Stimulated activated CD4-positive, alpha-beta T cell treated with anti-CD3 and anti-CD28 coated beads, TNF-alpha, amount 100 ng/mL, for 1 hour (primary cell): ENCODE measurements around the gene TKTL2.
A peak's percentile ranks its signal among the peaks of the same experiment; 100 is the strongest.

Experiments
- DNase-seq, 3 donors: peaks; one replicate each; pipeline ENCODE4 v3.0.0-alpha.2; 2020; ENCODE audit warnings: low read depth in 3 of 3, low spot score in 1 of 3

TKTL2 gene, protein sequence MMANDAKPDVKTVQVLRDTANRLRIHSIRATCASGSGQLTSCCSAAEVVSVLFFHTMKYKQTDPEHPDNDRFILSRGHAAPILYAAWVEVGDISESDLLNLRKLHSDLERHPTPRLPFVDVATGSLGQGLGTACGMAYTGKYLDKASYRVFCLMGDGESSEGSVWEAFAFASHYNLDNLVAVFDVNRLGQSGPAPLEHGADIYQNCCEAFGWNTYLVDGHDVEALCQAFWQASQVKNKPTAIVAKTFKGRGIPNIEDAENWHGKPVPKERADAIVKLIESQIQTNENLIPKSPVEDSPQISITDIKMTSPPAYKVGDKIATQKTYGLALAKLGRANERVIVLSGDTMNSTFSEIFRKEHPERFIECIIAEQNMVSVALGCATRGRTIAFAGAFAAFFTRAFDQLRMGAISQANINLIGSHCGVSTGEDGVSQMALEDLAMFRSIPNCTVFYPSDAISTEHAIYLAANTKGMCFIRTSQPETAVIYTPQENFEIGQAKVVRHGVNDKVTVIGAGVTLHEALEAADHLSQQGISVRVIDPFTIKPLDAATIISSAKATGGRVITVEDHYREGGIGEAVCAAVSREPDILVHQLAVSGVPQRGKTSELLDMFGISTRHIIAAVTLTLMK

DNA sequence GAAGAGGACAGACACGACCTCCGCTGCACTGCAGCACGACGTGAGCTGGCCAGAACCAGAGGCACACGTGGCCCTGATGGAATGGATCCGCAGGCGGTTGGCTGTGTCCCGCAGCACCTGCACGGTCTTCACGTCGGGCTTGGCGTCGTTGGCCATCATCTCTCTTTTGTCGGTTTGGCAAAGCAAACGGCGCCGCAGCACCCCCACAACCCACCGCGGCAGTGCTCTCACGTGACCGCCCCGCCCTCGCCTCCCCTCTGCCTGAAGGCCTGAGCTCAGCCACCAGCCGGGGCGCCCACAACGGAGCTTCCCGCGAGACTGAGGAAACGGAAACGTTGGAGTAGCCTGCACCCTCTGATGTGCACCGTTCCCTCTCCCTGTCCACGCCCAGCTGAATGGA is at the start of gene TKTL2:
Gene TKTL2, minus strand, starts transcription at position 179 of the 400 bp plus-strand sequence. Its CDS starts 20 bp downstream, at position 159.
- no peak for DNase-seq

DNA sequence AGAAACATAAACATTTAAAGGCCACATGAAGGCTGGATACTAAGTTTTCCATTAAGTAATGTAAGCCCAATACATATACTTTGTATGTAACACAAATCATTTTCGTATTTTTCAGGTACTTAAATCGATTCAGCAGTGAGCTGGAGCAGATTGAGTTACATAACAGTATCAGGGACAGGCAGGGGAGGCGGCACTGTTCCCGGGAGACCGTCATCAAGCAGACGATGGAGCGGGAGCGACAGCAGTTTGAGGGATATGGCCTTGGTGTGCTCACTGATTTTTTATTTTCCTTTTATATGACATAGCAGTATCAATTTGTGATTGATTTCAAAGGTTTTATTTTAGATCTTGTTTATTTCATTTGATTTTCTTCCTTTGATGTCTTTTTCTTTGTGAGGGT is 41.6 kb upstream of the TKTL2 start:
- DNase-seq, result no peak

DNA sequence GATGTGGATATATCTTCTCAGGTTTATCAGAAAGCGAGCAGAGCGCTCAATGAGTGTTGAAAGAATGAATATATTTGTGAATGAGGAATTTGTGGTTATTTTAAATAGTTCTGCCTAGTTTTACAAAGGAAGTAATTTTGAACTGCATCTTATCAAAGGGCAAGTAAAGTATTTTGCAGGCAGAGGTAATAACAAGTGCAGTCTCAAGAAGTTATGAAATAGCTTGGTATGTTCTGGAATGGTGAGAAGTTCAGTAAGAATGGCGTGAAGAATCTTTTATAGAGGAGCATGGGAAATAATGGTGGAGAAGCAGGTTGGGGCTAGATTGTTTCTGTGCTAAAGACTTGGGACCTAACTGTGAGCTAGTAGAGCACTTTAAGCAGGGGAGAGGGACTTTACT is 31.8 kb upstream of the TKTL2 start:
- DNase-seq, result no peak

DNA sequence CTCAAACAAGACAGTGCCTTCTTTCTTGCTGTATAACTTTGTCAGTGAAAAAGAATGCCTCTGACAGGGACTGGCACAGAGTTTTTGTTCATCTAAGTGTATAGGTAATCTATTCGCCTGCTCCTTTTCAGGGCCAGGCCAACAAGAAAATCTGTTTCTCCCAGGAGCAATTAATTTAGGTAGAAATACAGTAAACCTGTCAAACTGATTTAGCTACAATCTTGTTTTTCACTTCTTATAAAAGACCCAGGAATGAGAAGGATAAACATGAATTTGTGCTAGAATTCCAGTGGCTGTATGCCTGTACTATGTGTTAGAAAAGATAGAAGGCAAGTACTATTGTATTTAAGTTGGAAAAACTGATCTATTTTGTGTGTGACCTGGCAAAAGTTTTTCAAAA is 27.0 kb upstream of the TKTL2 start:
- DNase-seq, result no peak

DNA sequence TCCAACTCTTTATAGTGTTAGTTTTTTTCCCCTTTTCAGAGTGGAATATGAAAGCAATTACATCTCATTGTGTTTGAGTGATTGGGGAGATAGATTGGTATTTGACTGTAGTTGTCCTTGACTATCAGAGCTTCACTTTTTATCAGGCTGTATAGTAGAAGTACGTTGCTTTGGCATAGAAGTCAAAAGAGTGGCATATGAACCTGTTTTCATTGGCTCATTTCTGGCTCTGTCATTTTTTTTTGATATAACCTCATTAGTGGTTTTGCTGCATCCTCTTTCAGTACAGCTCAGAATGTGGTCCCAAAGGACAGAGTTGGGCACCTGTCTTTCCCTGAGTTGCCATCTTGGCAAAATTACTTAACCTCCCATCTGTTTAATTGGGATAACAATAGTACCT is 22.3 kb upstream of the TKTL2 start:
- DNase-seq, result no peak

DNA sequence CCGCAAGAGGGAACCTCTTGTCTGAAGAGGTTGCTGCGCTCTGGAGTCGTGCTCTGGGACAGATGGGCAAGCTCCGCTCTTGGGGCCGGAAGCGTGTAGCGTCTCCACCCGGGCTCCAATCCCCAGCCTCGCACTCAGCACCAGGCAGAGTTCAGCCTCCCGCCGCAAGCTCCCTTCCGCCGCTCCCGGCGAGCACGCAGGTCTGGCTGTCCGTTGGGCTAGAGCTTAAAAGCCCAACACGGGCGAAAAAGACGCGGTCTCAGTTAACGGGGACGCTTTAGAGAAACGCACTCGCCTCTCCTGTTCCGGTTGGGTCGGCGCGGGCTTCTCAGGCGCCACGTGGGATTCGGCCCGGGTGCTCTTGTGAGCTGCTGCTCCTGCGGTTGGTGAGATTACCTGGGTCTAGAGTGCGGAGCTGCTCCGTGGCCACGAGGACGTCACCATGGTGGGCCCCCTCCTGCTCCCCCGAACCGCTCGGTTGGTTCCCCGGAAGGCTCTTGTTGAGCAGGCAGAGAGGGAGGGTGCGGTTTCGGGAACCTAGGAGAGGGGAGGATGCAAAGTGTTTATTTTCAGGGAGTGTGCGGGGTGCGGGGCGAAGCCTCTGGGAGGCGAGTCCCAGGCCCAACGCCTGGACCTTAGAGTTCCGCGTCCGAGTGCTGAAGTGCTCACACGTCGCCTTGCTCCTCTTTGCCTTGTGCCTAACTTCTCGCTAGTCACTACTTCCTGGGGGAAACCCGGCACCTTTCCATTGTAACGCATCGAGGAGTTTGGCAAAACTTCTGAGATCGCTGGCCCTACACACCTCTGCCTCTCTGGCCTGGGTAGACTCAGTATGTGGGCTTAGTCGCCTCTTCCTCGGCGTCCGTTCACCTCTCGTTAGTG is 21.0 kb upstream of the TKTL2 start, which contains the start of gene TMA16:
Gene TMA16, plus strand, starts transcription at position 331 of the 882 bp plus-strand sequence. Its CDS starts 112 bp downstream, at position 443.
- DNase-seq, result peak; percentile 44 to 75 (median 47)

DNA sequence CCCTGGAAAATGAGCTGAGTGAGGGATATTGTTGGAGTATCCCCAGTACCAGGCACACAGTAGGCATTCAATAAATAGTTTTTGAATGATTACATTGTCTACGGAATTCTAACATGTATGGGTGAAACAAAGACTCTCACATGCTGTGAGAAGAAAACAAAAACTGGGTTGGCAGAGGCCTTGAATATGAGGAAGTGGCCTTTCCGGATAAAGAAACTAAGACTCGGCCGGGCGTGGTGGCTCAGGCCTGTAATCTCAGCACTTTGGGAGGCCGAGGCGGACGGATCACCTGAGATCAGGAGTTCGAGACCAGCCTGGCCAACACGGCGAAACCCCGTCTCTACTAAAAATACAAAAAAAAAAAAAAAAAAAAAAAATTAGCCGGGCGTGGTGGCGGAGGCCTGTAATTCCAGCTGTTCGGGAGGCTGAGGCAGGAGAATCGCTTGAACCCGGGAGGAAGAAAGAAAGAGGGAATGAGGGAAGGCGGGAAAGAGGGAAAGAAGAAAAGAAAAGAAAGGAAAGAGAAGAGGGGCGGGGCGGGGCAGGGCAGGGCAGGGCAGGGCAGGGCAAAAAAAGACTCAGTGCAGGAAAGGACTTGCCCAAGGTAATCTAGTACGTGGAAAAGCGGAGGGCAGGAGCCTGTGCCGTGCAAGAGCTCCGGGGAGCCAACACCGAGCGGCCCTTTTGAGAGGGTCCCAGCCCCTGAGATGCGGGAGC is 20.2 kb upstream of the TKTL2 start:
- no peak for DNase-seq

DNA sequence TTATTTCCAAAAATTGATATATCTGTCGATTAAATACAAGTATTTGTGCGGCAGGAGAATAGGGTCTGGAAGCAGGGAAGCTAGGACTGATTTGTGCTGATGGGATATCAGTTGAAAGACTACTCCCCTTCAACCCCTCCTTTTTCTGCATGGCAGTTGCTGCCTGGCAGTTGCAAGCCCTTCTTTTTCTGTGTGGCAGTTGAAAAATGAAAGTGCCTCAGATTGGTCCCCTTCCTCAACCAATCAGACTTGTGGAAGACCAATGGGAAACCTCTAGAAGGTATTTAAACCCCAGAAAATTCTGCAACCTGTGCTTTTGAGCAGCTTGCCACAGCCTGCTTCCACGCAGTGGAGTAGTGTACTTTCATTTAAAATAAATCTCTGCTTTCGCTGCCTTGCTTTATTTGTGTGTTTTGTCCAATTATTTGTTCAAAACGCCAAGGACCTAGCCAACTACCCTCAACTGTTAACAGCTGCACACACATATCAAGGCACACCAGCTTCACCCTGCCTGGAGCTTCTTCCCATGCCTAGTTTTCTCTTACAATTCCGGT is 19.5 kb upstream of the TKTL2 start:
- DNase-seq, result no peak

DNA sequence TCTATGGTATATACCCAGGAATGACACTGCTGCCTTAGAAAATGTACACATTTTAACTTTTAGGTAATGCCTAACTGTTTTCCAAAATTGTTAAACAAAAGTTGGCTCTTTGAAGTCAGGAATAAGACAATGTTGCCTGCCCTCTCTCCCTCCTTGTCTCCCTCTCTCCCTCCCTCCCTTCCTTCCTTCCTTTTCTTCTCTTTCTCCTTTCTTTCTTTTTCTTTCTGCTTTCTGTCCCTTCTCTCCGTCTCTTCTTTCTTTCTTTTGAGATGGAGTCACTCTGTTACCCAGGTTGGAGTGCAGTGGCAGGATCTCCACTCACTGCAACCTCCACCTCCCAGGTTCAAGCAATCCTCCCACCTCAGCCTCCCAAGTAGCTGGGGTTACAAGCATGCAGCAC is 16.4 kb upstream of the TKTL2 start:
- no peak for DNase-seq

DNA sequence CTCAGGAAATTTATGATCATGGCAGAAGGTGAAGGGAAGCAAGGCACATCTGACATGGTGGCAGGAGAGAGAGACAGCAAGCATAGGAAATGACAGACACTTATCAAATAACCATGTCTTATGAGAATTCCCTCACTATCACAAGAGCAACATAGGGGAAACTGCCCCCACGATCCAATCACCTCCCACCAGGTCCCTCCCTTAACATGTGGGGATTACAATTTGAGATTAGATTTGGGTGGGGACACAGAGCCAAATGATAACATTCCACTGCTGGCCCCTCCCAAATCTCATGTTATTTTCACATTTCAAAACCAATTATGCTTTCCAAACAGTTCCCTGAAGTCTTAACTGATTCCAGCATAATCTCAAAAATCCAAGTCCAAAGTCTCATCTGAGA is 12.8 kb upstream of the TKTL2 start:
- DNase-seq, result no peak

DNA sequence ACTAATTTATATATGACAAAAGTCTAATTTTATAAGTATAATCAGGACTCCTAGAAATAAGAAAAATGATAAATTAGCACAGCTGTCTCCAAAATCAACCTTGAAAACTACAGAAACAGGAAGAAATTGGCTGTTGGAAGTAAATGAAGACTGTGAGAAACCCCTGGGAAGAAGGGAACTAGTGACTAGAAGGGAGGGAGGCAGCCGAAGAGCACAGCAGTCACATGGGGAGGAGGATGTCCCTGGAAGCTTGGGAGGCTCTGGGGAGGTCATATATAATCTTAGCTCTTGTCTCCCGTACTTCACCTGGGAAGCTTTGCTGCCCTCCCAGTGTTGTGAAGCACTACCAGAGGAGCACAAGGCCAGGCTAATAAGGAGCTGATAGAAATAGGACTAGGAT is 12.0 kb upstream of the TKTL2 start:
- DNase-seq, result no peak

DNA sequence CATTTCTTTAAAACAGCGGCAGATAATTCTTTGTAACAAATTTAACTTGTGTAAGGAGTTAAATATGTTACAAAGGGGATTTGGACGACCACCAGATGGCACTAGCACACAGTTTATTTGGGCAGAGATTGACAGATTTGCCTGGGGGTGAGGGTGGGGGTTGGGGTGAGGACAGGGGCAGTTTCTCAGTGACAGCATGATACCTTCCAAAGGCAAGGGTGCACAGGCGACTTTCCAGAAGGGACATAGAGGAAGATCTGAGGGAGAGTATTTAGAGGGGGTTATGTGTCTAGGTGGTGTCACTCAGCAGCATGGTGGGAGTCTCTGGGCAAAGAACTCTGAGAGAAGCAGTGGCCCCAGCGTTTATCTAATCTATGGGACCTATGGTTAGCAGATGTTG is 11.4 kb upstream of the TKTL2 start:
- peak in 2 of 3 donors; percentile 13 to 23 for DNase-seq

DNA sequence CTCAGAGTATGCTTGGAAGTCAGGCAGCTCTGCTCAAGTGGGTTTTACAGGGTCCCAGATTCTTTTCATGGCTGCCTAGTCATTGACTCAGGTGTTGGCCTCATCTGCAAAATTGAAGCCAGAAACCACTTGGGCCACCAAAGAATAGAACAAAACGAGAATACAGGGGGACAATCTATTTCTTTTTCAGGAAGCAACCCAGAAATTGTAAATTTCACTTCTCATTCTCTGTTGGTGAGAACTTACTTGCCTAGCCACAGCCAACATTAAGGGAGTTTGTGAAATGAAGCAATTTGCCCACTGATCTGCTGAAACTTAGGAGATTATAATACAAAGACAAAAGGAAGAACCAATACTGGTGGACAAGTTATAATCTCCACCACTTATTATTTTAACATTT is 8.6 kb upstream of the TKTL2 start:
- no peak for DNase-seq

DNA sequence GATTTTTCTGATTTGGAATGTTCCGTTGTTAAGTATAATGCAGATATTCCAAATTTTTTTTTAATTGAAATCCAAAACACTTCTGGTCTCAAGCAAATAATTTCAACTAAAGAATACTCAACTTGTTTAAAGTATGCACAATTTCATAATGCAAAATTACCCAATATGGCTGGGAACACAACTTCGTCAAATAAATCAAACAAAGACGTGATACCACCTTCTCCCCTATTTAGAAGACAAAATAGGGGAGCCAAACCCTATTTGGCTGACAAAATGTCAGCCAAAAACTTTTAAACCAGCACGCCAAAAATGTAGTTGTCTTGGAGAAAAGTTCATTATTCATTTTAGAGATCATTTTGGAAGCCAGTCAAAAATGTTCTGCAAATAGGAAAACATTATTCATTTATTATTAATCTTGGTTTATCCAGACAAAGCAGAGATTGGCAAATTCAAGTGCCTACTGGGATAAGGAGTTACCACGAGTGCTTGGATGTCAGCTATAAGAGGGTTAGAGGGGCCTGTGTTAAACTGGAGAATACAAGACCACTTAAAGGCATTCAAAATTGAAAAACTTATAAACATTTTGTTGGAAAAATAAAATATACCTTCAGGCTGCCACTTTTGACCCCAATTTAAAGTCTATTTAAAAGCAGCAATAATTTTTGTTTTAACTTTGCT is 3.3 kb upstream of the TKTL2 start:
- DNase-seq, result no peak

DNA sequence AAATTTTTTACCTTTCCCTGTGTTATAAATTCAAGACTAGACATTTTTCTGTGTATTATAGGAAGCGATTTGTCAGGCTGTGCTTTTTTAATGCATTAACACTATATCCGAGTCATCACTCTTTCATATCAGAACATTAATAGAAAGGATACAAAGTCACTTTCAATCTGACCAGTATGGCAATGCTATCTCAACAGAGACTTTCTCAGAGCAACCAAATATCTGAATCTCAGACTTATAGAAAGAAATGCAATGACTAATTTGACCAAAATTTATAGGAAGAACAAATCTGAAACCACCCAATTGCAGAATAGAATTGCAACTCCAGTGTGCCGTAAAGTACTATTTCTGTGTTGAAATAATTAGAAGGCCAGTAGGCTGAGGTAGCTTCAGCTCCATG is 473 bp upstream of the TKTL2 start:
- no peak for DNase-seq

DNA sequence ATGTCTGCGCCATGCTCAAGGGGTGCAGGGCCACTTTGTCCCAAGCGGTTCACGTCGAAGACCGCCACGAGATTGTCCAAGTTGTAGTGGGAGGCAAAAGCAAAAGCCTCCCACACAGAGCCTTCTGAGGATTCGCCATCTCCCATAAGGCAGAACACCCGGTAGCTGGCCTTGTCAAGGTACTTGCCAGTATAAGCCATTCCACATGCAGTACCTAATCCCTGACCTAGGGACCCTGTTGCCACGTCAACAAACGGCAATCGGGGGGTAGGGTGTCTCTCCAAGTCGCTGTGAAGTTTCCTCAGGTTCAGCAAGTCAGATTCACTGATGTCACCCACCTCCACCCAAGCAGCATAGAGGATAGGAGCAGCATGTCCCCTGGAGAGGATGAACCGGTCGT is 424 bp downstream of the TKTL2 start:
- DNase-seq, result no peak

DNA sequence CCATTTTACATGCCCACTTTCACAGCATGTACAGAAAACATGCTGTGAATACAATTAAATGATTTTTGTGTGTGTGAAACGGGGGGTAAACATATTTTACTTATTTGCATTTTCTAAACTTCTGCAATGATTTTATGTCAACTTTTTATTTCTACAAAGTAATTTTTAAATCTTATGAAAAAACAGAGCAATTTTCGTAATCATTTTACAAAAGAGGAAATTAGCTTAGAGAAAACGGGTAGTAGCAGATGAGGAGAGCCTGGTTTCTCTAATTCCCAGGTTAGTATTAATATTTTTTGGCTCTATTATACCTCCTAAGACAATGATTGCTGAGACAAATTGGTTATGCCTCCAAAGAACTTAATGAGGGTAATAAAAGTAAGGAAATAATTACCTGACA is 3.2 kb downstream of the TKTL2 start:
- no peak for DNase-seq

DNA sequence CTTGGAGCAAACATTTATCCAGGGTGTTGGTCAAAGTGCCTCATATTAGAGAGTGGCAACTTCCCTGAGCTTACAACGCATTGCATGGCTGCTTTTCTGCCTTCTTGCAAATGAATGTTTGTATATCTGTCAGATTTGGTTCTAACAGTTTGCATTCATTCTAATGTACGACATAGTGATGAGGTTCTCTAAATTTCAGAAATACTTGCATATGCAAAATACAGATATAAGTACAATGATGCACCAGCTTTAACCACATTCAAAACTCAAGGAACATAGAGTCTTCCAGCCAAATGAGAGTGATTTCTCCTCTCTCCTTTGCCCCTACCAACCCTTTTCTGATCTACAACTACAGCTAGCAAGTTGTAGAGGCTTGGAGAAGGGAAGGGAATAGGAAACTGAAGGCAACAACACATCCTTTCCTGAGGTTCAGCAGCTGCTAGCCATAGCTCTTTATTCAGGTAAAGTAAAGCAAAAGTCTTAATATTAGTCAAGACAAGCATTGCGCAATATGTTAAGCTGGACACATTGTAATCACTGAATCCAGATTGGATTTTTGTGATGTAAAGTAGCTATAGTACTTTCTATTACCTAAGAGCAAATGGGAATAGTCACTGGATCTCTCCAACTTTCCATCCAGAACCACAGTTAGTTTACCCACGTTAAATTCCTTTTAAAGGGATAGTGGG is 6.3 kb downstream of the TKTL2 start:
- DNase-seq, result no peak

DNA sequence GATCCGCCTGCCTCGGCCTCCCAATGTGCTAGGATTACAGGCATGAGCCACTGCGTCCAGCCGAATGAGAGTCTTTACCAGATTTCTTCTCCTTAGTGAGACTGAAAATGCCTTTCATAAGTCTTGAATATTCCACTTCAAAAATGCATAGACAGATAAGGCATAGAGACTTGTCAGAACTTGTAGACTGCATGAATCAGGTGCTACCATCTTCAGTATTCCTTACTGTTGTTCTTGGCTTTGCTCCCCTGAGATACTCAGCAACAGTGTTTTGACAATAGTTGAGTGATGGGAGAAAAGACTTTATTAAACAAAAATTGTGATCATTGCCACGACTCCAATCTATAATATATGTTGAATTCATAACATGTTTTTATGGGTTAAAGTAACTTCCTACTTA is 11.0 kb downstream of the TKTL2 start:
- DNase-seq, result no peak
